Measurements from ENCODE around the gene CNTFR.

The CNTFR gene

DNA sequence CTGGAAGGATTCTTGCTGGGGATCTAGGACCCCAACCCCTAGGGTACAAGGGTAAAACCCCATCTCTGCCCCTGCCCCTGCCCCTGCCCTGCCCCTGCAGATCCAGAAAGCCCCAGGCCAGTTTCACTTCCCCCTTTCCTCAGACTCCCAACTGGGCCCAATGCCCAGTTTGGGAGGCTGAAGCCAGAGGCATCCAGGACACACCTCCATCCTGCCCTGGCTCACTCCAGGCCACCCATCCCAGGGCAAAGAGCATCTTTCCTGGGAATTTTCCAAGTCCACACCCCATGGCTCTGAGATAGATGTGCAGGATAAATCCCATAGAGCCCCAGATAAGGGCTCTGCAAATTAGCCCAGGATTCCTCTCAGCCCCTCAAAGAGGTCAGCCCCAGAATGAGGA is 17.4 kb downstream of the CNTFR start:
- DNase-seq = no peak

DNA sequence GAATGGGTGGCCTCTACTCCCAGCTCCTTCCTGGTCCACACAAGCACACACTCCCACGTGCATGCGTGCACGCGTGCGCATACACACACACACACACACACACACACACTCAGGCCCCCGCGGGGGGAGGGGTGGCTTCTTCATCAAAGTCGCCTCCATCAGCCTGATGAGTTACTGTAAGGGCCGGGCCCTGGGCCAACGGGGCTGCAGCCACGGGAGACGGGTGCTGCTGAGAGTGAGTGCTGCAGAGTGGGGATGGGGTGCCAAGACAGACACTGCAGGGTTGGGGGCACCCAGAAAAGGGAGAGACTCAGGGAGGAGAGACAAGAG is 18.1 kb downstream of the CNTFR start:
- DNase-seq = no peak

DNA sequence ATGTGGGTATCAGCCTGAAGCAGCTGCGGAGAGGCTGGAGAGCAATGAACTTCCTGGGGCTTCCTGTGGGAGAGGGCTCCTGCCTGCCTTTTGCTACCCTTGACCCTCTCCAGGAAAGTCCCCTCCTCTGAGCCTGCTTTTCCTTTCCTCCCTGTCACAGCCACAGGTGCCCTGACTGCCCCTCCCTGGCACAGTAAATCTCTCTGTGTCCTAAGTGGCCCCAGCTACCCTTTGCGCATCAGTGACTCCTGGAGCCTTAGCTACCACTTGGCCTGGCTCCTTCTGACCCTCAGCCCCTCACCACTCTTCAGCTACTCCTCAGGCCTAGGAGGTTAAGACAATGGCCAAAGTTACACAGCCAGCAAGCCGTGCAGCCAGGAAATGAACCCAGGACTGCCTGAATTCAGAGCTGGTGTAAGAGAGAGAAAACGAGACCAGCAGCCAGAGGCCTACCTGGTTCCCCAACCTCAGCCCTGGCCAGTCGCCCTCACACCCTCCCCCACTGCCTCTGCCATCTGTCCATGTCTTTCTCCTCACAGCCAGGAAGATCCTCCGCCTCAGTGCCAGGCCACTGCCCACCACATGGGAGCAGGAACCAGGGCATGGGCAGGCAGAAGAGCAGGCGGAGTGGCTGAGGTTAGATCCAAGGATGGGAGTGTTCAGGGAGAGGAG is 18.6 kb downstream of the CNTFR start:
- DNase-seq = no peak

DNA sequence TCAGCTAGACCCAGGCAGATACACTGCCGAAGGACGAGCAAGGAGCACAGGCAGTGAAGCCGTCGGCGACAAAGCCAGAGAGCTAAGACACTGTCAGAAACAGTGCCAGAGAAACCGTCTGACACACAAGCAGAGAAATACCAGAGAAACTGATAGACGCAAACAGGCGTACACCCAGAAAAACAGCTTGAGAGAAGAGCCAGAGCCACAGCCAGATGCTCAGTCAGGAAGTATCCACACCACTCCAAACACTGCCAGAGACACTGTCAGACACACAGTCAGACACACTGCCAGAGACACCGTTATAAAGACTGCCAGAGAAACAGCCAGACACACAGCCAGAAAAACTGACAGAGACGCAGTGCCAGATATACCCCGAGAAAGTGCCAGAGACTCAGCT is 19.1 kb downstream of the CNTFR start:
- DNase-seq = no peak

DNA sequence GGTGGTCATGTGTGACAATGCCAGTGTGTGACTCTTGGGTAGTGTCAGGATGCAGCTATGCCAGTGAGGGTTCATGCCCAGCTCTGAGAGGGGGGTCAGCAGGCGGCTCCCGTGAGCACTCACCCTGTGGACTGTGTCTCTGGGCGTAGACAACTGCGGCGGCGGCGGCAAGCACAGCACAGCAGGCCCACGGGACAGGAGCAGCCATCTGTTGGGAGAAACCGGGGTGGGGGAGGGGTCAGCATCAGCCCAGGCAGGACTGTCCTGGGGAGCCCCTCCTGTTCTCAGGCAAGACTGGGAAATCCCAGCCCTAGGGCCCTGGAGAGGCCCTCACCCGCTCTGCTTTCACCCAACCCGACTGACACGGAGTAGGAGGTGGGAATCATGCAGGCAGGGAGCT is 20.8 kb downstream of the CNTFR start:
- no peak for DNase-seq

DNA sequence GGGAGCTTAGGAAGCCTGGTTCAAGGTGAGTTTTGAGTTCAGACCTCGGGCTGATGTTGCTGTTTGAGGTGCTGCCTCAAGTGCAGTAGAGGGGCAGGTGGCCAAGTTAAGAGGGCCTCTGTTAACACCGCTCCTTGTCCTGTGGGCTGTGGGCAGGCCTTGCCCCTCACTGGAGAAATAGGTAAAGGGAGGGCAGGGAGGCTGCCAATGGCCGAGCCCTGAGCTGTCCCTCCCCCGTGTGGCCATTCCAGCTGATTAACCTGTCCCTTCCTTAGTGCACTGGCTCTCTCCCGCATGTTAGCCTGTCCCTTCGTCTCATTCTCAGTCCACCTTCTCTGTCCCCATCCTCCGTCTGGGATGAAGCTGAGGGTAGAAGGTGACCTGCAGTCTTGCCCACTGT is 21.4 kb downstream of the CNTFR start:
- DNase-seq = no peak

DNA sequence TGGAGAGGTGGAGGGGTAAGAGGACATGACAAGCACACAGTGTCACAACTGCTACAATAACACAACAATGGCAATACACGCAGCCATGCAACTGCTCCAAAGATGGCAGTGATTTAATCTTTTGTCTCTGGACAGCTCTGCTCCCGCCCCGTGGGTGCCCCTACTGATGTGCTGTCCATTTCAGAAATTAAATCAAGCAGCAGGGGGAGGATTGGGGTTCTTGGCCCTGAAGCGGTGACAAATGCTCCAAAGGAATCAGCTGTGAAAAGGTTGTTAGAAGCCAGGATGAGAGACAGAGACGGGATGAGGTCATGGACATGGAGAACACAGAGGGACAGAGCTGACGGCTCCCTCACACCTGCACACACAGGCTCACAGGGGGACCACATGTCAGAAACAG is 22.6 kb downstream of the CNTFR start:
- DNase-seq = no peak

DNA sequence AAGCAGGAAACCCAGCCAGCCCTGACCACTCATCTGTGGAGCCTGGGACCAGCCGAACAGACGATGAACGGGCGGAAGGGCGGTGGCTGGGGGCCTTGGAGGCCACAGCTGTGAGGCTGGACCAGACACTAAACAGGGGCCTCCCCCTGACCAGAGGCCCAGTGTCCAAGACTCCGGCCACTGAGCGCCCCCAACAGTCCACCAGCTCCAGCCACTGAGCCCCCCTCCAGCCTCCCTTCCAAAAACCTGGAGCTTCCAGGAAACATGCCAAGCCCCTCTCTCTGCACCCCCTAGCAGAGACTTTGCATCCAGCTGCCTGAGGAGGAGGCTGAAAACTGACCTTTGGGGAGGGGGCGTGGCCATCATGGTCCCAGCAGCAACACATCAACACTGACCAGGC is 23.2 kb downstream of the CNTFR start:
- DNase-seq = no peak

DNA sequence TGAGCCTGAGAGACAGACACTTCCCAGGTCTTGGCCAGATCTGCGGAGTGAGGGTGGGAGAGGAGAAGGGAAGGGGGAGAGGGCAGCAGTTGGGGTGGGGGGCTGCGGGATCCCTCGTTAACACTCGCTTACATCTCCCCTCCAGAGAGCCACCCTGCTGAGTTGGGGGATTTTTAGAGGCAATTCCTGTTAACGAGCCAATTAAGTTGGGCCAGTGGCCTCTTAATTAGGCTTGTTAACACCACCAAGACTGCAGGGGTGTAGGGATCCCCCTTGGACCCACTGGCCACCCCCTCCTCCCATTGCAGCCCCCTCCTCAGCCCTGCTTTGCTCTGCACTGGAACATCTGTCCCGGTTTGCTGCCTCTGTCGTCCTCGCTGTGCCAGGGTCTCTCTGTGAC is 23.7 kb downstream of the CNTFR start:
- DNase-seq = no peak

DNA sequence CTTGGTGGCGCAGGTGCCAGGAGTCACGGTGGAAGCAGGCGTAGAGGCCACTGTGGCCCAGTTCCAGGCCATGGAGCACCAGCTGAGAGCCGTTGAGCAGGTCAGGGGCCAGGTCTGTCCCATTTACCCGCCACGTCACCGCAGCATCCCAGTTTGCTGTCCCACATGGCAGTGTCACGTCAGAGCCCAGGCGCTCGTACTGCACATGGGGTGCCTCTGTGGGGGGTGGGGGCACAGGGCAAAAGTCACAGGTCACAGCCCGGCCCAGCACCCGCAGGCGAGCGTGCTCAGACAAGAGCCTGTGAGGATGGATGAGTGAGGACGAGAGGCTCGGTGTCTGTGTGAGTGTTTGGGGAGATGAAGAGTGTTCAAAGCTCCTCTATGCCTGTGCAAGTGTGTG is 24.9 kb downstream of the CNTFR start:
- no peak for DNase-seq

DNA sequence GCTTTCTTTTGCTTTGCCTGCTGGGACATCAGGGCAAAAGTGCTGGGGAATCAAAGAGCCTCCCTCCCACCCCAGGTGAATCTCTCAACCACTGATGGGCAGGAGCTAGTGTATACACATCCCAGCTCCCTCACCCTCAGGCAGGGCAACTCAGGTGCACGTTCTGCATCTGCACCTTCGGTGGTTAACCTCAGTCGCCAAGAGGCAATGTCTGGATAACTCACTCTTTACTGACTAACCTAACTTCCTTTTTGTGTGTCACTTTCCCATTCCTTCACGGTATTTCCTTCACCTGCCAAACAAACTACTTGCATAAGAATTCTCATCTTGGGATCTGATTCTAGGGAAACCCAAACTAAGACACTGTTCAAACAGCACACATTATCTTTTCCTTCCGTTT is 26.3 kb downstream of the CNTFR start:
- DNase-seq = no peak

DNA sequence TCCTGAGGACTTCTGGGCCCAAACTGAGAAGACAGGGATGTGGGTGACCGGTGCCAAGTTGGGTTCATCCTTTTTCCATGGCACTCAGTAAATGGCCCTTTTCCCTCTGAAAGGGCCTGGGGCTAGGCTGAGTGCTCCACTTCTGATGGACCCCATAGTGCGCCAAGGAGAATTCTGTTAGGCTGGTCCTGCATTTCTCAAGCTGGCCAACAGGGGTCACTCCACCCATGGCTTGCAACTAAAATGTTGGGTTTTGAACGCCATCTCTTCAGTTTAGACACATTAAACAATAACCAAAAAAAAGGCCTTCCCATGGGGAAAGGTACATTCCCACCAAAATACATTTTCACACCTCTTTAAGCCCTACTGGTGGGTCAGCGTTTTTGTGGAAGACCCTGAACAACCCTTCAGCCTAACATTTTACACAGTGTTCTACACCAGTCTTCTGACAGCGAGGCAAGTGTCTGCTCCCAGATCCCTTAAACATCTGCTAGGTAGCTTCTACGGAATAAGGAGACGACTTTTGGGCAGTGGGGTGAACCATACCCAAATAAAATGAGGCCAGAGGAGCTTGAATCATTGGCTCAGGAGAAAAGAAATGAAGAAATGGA is 27.3 kb downstream of the CNTFR start:
- DNase-seq = no peak

DNA sequence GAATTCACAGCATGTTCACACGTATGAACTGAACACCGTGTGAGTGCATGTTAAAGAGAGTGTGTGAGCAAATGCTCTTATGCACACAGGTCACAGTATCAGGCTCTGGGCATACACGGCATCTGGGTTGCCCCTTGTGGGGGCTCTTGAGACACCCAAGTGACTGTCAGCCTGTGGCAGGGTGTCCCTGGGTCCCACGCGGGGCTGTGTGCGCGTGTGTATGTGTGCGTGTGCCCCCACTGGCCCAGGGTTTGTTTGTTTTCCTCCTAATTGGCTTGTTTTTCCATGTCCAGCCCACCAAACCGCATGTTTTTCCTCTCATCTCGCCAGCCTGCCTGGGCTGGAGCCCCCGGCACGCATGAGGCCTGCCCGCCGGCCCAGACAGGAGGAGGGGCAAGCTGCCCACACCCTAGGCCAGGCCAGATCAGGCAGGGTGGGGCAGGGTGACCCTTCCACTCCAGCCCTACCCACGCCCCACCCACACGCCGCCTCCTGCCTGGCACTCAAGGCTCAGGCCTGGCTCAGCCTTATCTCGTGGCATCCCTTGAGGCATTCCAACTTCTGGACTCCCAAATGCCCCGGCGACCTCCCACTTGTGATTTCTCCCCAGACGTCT is 28.8 kb downstream of the CNTFR start:
- DNase-seq = no peak

DNA sequence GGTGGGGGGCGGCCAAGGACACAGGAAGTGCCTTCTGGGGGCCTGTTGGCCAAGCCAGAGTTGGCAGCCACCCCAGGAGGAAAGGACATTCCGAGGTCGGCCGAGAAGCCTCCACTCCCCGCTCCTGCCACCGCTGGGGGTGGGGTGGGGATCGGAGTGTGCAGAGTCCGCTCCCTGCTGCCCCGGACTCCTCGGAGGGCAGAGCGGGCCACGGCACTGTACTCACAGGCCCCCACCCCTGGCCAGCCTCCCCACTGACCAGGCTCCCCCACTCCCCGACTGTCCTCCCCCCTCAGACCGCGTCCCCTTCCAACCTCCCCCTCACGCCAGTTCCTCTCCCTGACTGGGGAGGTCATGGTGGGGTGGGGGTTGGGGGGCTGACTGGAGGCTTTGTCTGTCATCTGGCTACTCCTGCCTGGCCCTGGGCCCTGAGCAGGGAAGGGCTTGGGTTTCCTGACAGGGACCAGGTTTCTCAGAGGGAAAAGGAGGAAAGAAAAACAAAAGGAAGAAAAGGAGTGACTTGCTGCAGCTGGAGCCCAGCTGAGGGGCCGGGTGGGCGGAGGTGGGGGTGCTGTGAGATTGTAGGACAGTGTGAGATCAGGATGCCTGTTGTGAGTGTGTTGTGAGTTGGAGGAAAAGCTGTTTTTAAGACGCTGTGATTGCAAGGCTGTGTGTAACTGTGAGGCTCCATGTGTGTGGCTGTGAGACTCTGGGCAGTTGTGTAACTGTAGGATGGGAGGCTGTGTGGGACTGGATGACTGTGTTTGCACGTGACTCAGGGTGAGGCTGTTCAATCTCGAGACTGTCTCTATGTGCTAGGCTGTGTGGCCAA is 29.7 kb downstream of the CNTFR start:
- DNase-seq = peak; percentile 29

DNA sequence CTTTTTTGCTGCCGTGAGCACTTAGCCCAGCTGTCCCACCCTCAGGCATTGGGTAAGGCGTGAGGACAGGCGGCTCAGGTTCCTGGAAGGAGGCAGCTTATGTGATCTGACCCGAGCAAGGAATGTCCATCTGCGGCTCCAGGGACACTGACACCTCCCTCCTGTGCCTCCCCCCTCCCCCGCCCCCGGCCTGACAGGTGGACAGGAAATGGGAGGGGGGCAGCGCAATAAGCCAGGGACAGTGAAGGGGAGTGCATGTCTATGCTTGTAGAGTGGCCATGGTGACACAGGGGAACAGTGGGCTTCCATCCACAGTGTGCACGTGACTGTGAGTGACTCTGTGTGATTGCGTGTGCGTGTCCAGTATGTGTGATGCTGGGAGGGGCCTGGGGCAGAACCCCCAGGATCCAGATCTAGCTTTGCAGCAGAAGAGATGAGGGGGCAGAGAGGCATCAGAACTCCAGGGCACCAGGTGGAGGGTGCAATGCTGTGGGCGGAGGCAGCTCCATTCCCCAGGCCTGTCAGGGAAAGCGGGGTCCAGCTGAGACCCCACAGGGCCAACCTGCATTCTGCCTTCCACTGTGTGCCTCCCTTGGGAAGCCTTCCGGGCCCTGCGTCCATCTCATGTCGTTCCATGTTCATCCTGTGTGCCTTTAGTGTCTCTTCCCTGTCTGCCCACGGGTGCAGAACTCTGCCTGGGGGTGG is 30.5 kb downstream of the CNTFR start:
- DNase-seq = no peak

DNA sequence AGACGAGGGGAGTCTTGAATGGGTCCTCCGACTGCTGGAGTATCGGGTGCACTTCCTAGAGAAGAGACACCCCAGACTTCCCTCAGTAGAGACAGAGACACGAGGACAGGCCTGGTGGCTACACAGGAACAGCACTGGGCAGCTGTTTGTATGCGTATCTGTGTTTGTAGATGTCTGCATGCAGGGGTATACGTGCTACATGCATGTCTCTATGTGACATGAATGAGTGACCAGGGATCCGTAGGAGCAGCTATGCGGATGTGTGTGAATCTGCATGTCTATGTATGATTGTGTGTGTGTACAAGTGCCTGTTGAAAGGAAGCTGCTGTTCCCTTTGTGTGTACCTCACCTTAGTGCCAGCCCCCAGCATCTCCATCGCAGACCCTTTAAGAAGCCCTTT is 31.2 kb downstream of the CNTFR start:
- DNase-seq = no peak

DNA sequence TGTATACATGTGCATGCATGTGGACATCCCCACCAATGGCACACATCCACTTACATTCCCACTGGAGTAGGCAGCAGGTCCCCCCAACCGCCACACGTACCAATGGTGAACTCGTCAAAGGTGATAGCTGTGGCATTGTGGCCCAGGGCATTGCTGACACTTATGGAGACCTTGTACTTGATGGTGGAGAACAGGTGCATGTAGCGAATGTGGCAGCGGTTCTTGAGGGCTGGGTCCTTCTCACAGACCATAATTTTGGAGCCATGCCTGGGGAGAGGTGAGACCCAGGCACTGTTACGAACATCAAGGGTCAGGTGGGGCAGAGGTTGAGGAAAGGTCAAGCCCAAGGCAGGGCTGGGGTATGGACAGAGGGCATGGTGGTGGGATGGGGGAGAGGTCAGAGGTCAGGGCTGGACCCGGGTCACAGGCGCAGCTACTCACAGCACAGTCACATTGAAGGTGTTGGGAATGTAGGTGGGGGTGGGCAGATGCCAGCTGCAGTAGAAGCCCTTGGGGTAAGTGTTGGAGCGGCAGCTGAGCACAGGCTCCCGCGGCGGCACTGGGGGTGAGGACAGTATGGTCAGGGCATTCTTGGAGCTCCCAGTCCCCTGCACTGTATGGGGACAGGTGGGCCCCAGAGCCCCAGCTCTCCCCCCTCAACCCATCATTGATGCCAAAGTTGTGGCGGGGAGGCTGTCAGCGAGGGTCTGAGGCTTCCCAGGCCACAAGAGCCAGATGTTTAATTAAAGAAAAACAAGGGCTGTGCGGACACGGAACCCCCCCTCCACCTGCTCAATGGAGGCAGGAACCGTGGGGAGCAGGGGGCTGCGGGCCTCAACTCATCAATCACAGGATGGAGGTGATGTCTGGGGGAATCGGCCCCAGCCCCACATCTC is 31.9 kb downstream of the CNTFR start:
- DNase-seq = no peak

DNA sequence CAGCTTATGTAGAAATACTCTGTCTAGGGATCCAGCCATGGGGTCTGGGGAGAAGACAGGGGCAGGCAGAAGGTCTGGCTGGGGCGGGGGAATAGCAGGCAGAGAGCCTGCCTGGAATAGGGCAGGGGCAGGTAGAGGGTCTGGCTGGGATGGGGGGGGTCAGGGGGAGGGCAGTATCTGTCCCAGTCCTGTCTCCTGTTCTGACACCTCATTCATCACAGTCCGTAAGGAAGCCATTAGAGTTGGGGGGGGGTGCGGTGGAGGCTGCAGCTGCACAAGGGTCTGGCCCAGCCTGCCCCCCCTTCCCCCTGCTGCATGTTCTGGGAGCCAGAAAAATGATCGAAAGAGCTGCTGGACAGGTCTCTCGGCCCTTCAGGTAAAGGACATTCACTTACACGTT is 32.6 kb downstream of the CNTFR start:
- no peak for DNase-seq

DNA sequence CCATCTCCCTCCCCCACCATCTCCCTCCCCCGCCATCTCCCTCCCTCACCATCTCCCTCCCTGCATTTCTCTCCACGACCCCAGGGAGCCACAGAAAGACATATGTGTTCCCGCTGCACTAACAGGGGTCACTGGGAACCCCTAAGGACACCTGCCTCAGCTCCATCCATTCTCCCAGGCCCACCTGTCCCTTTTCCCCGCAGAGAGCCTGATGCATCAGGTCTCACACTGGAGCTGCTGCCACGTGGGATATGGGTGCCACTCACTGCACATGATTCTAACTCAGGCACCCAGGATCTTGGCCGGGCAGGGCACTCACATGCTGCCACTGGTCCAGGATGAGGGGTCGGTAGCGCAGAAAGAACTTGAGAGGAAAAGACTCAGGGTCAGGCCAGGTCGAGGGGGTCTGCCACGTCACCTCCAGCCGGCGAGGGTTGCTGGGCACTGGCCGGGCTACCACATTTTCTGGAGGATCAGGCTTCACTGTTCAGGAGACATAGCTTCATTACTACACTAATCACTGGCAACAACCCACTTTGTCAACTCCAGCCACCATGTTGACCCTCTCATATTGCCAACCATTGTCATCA is 33.5 kb downstream of the CNTFR start:
- DNase-seq = no peak

DNA sequence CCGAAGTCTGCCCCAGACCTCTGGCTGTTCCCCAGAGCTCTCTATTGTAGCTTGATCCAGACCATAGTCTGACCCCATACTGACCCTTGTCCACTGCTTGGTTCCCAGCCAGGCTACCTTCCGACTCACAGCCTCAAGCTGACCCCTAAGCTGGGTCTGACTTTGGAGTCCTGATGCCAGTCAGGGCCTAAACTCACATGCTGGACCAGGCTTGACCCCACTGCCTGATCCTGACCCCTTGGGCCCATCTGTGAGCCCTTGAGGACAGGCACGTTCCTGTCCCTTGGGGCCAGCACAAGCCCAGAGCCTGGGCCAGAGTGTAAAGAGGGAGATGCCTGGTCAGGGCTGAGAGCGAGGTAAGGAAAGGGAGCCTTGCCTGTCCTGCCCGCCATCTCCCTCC is 34.0 kb downstream of the CNTFR start:
- no peak for DNase-seq

DNA sequence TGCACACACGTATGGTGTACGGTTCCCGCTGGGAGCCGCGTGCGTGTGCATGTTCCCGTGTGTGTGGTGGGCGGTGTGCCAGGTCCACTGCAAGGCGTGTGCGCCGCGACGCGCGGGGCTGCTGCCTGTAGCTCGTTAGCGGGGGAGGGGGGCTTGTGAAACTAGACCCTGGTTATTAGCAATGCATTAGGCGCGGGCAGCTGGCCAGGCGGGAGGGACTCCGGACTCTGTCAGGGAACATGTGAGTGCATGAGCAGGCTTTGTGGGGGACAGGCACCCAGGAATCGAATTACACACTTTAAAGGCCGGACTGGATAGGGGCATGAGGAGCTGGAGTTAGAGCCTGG is 34.5 kb downstream of the CNTFR start:
- no peak for DNase-seq

All from fibroblast of skin of back (primary cell).